Muscle of leg (tissue), 11 donors: ENCODE data around the gene PPARA. TPM values are rescaled to one million over a fixed set of nuclear protein-coding genes. Genes with fewer than 3 reads are reported as not detected.

Source experiments
- DNase-seq: peaks from one replicate; pipeline ENCODE4 v3.0.0; 2013
- H3K27ac ChIP-seq: one replicate; pipeline ENCODE4 v1.5.1; 2013; ENCODE audit warnings: mild to moderate bottlenecking, low read length, control low read depth
- H3K27me3 ChIP-seq: one replicate; pipeline ENCODE4 v1.6.1; 2013; ENCODE audit warnings: low read length; ENCODE audit not compliant: control insufficient read depth, insufficient read depth
- H3K36me3 ChIP-seq: one replicate; pipeline ENCODE4 v1.6.1; 2013; ENCODE audit warnings: low read length; ENCODE audit not compliant: control insufficient read depth, insufficient read depth
- H3K4me1 ChIP-seq: one replicate; pipeline ENCODE4 v1.6.1; 2013; ENCODE audit warnings: low read length; ENCODE audit not compliant: control insufficient read depth, insufficient read depth
- H3K4me3 ChIP-seq: one replicate; pipeline ENCODE4 v1.5.1; 2013; ENCODE audit warnings: low read length, control low read depth
- H3K9me3 ChIP-seq: replicated peaks from 2 replicates; pipeline ENCODE4 v1.6.1; 2013; ENCODE audit warnings: low read depth, low read length; ENCODE audit not compliant: control insufficient read depth
- WGBS: methylation state at CpG from one replicate; pipeline ENCODE4 v1.1.5; 2013; ENCODE audit warnings: missing lambda C conversion rate; ENCODE audit not compliant: insufficient coverage; 5-methylcytosine and 5-hydroxymethylcytosine counted together
- polyA plus RNA-seq, 8 donors: library from polyadenylated mRNA; unstranded; fragments of 120-200 nt; gene quantifications; one replicate each; pipeline versions ENCODE4 v1.2.1 to v1.2.3, GENCODE V29; 2013; ENCODE audit warnings: inconsistent platforms in 1 of 8, low replicate concordance in 1 of 8; ENCODE audit not compliant: insufficient read length in 8 of 8, insufficient read depth in 1 of 8
- total RNA-seq: library from RNA; stranded (reverse); fragments of 120-200 nt; gene quantifications from one replicate; pipeline ENCODE4 v1.2.4, GENCODE V29; 2013

Gene PPARA
- total and polyA plus RNA-seq, 9 donors: 15.5 to 27.8 (median 19.6) TPM

GRCh38 chr22:46280063-46280817 lies 129.9 kb downstream of the PPARA start:
- Histone ChIP-seq H3K27me3 (no peaks in the 10 kb centered on the region), H3K4me3 (no peak overlapping the region), H3K9me3 (no peaks in the 10 kb centered on the region), H3K36me3 (peaks cover 75% of the 10 kb centered on the region), H3K4me1 (no peaks in the 10 kb centered on the region), H3K27ac (no peak overlapping the region)
- DNase-seq: no peak
- 95% methylated on average over 11 of the region's 12 CpGs for WGBS

- DNase-seq: peak; percentile 29
- Histone ChIP-seq H3K4me1 (no peaks in the 10 kb centered on the region), H3K4me3 (no peak overlapping the region), H3K27ac (no peak overlapping the region), H3K27me3 (no peaks in the 10 kb centered on the region), H3K9me3 (no peaks in the 10 kb centered on the region), H3K36me3 (peaks cover 71% of the 10 kb centered on the region)
- WGBS: 79% methylated on average over 17 of the region's 19 CpGs
Measured at GRCh38 chr22:46280999-46281623, 130.8 kb downstream of the PPARA start.

GRCh38 chr22:46281866-46282678 lies 131.7 kb downstream of the PPARA start:
- peaks cover 75% of the 10 kb centered on the region for H3K36me3 ChIP-seq
- DNase-seq: no peak
- no peaks in the 10 kb centered on the region for H3K27me3 ChIP-seq
- 94% methylated on average over 11 of the region's 13 CpGs for WGBS
- H3K27ac ChIP-seq: no peak overlapping the region
- no peaks in the 10 kb centered on the region for H3K4me1 ChIP-seq
- no peaks in the 10 kb centered on the region for H3K9me3 ChIP-seq
- no peak overlapping the region for H3K4me3 ChIP-seq

GRCh38 chr22:46286006-46286405 lies 135.7 kb downstream of the PPARA start:
- Histone ChIP-seq H3K27me3 (no peaks in the 10 kb centered on the region), H3K36me3 (peaks cover 70% of the 10 kb centered on the region), H3K9me3 (no peaks in the 10 kb centered on the region), H3K4me1 (peaks cover 6% of the 10 kb centered on the region), H3K27ac (no peak overlapping the region), H3K4me3 (no peak overlapping the region)
- DNase-seq: no peak
- WGBS: no CpG with 5 or more reads among the region's 3 CpGs

- Histone ChIP-seq H3K27me3 (no peaks in the 10 kb centered on the region), H3K27ac (no peak overlapping the region), H3K4me3 (no peak overlapping the region), H3K36me3 (peaks cover 69% of the 10 kb centered on the region), H3K4me1 (peaks cover 6% of the 10 kb centered on the region), H3K9me3 (no peaks in the 10 kb centered on the region)
- DNase-seq: no peak
- WGBS: 90% methylated on average over 11 of the region's 15 CpGs
Measured at GRCh38 chr22:46286941-46287872, 136.9 kb downstream of the PPARA start.

GRCh38 chr22:46287873-46288751 lies 137.8 kb downstream of the PPARA start:
- H3K27ac ChIP-seq: no peak overlapping the region

GRCh38 chr22:46288846-46289243 lies 138.5 kb downstream of the PPARA start:
- WGBS: 87% methylated on average over 7 of the region's 7 CpGs
- DNase-seq: no peak
- H3K27me3 ChIP-seq: no peaks in the 10 kb centered on the region
- no peak overlapping the region for H3K4me3 ChIP-seq
- H3K36me3 ChIP-seq: peaks cover 79% of the 10 kb centered on the region
- no peak overlapping the region for H3K27ac ChIP-seq
- H3K9me3 ChIP-seq: no peaks in the 10 kb centered on the region
- H3K4me1 ChIP-seq: peaks cover 10% of the 10 kb centered on the region

More at GRCh38 chr22:46287873-46288751, 137.8 kb downstream of the PPARA start:
- H3K4me3 ChIP-seq: no peak overlapping the region
- DNase-seq: peak; percentile 41
- H3K36me3 ChIP-seq: peaks cover 74% of the 10 kb centered on the region
- 71% methylated on average over 18 of the region's 24 CpGs for whole genome bisulfite sequencing
- H3K27me3 ChIP-seq: no peaks in the 10 kb centered on the region
- peaks cover 6% of the 10 kb centered on the region for H3K4me1 ChIP-seq
- H3K9me3 ChIP-seq: no peaks in the 10 kb centered on the region

- no peaks in the 10 kb centered on the region for H3K27me3 ChIP-seq
- no peak overlapping the region for H3K27ac ChIP-seq
- no peaks in the 10 kb centered on the region for H3K9me3 ChIP-seq
- DNase-seq: no peak
- peaks cover 74% of the 10 kb centered on the region for H3K36me3 ChIP-seq
- H3K4me3 ChIP-seq: no peak overlapping the region
- 87% methylated on average over 32 of the region's 33 CpGs for WGBS
- peaks cover 10% of the 10 kb centered on the region for H3K4me1 ChIP-seq
Measured at GRCh38 chr22:46289244-46289891, 139.0 kb downstream of the PPARA start.
